Measurements from ENCODE around the gene RPL12. TPM values are rescaled to one million over a fixed set of nuclear protein-coding genes. Genes with fewer than 3 reads are reported as not detected.

RPL12 gene
- total and polyA plus RNA-seq, 2 donors (not counting 1 experiment from before 2014, with no cell fraction given): 1,334 to 3,459 TPM

DNA sequence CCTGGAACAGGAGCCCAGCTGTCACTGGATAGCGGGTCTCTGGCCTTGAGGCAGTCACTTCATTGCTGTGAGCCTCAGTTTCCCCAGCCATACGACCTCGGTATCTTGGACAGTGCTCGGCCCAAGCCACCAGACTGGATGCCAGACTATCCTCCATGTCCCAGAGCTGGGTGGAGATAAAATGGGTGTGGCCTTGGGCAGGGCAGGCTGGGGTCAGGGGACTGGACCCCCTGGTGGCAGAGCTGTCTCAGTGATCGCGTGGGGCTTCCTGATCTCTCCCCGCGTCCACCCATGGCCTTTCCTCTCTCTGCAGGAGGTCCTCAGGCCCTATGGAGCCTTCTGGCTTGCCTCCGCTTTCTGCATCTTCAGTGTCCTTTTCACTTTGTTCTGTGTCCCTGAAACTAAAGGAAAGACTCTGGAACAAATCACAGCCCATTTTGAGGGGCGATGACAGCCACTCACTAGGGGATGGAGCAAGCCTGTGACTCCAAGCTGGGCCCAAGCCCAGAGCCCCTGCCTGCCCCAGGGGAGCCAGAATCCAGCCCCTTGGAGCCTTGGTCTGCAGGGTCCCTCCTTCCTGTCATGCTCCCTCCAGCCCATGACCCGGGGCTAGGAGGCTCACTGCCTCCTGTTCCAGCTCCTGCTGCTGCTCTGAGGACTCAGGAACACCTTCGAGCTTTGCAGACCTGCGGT, 44.3 kb downstream of the RPL12 start:
- H3K27me3 Mint-ChIP-seq: no peaks in the 10 kb centered on the region
- Histone ChIP-seq H4K20me1 (ENCODE audit: control insufficient read depth, insufficient read depth, low read length, poor library complexity, severe bottlenecking) (no peaks in the 10 kb centered on the region), H3K4me2 (replicated peaks; ENCODE audit: low read depth, low read length, poor library complexity, severe bottlenecking) (no peak overlapping the region), H3K4me1 (ENCODE audit: control insufficient read depth in 2 of 2, insufficient read depth in 2 of 2, low read length in 2 of 2) (peaks cover 3 to 5% of the 10 kb centered on the region in 2 donors), H3K79me2 (ENCODE audit: control insufficient read depth, insufficient read depth, low read length) (no peaks in the 10 kb centered on the region), H3K9ac (ENCODE audit: low read length) (no peak overlapping the region), H3K27ac (ENCODE audit: low read length in 2 of 2) (no peak overlapping the region), H3K9me3 (ENCODE audit: control extremely low read depth in 1 of 3, control insufficient read depth in 2 of 3, insufficient read depth in 1 of 3, low read length in 2 of 3) (no peaks in the 10 kb centered on the region), H3K4me3 (ENCODE audit: control extremely low read depth in 1 of 5, extremely low read depth in 1 of 5, insufficient read depth in 1 of 5, low read depth in 2 of 5, low read length in 4 of 5) (no peak overlapping the region), H3K27me3 (replicated peaks in 1 of 4; ENCODE audit: control extremely low read depth in 1 of 4, control insufficient read depth in 3 of 4, insufficient read depth in 4 of 4, low read length in 3 of 4) (no peaks in the 10 kb centered on the region), H2AFZ (ENCODE audit: insufficient read depth, low read depth, low read length, poor library complexity, severe bottlenecking) (no peak overlapping the region), H3K36me3 (replicated peaks in 1 of 2; ENCODE audit: control extremely low read depth in 1 of 2, control insufficient read depth in 1 of 2, extremely low read depth in 1 of 2, insufficient read depth in 2 of 2, low read length in 1 of 2) (peaks cover 0 to 5% of the 10 kb centered on the region in 2 experiments)
- WGBS (ENCODE audit: insufficient coverage): over 99% methylated on average over 13 of the region's 13 CpGs
- ChIA-PET POLR2A (no interaction called here), CTCF (no interaction called here)
- no peak overlapping the region for H3K4me3 Mint-ChIP-seq
- no peaks in the 10 kb centered on the region for H3K9me3 Mint-ChIP-seq (ENCODE audit: insufficient read depth)
- ATAC-seq (ENCODE audit: low read depth) (no peak), DNase-seq (no peak)
- H3K27ac Mint-ChIP-seq: no peak overlapping the region
- intact Hi-C loops (cut with micrococcal nuclease): no loop called here
- TF ChIP-seq CTCF (IDR thresholded peaks at IDR 0.05) (no peak), EZH2 (IDR thresholded peaks at IDR 0.05; ENCODE audit: borderline replicate concordance, insufficient read depth, low read depth, low read length, poor library complexity, severe bottlenecking) (no peak)
- H3K4me1 Mint-ChIP-seq: peaks cover 7% of the 10 kb centered on the region

DNA sequence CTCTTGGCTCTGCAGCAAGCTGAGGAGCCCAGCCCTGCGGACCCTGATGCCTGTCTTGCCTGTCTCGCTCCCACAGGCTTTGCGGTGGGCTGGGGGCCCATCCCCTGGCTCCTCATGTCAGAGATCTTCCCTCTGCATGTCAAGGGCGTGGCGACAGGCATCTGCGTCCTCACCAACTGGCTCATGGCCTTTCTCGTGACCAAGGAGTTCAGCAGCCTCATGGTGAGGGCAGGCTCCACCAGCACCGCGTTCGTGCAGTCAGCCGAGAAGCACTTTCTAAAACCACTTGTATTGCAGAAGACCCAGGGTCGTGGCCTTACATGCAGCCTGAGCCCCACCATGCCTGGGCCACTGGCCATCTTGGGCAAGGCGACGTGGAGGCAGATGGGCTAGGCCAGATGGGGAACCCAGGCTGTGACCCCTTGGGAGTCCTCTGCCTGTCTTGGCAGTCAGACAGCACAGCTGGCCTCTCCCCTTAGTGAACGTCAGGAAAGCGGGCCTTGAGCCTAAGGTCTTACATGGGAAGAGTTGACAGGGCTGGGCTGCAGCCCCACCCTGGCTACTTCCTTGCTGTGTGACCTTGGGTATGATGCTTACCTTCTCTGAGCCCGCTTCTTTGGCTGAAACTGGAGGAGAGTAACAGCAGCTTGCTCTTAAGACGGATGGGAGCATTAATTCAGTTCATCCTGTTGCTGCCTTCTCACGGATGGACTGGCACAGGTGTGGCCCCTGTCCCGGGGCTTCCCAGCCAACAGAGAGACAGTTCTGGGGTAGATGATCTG, 45.7 kb downstream of the RPL12 start:
- no peak overlapping the region for H3K4me3 ChIP-seq (ENCODE audit: control extremely low read depth in 1 of 5, extremely low read depth in 1 of 5, insufficient read depth in 1 of 5, low read depth in 2 of 5, low read length in 4 of 5)
- peaks cover 0 to 5% of the 10 kb centered on the region in 2 experiments for H3K36me3 ChIP-seq (replicated peaks in 1 of 2; ENCODE audit: control extremely low read depth in 1 of 2, control insufficient read depth in 1 of 2, extremely low read depth in 1 of 2, insufficient read depth in 2 of 2, low read length in 1 of 2)
- Mint-ChIP-seq H3K27me3 (no peaks in the 10 kb centered on the region), H3K9me3 (ENCODE audit: insufficient read depth) (no peaks in the 10 kb centered on the region), H3K27ac (no peak overlapping the region), H3K4me1 (no peaks in the 10 kb centered on the region), H3K4me3 (no peak overlapping the region)
- no peak overlapping the region for H3K4me2 ChIP-seq (replicated peaks; ENCODE audit: low read depth, low read length, poor library complexity, severe bottlenecking)
- TF ChIP-seq CTCF (IDR thresholded peaks at IDR 0.05): no peak
- no peak for TF ChIP-seq EZH2 (IDR thresholded peaks at IDR 0.05; ENCODE audit: borderline replicate concordance, insufficient read depth, low read depth, low read length, poor library complexity, severe bottlenecking)
- no peaks in the 10 kb centered on the region for H4K20me1 ChIP-seq (ENCODE audit: control insufficient read depth, insufficient read depth, low read length, poor library complexity, severe bottlenecking)
- CTCF ChIA-PET: interaction anchor here (1.3 kb wide), 1 partner anchor 18 kb away, joined by 3 read pairs; no protein-coding TSS in a partner anchor
- POLR2A ChIA-PET: no interaction called here
- no peaks in the 10 kb centered on the region for H3K9me3 ChIP-seq (ENCODE audit: control extremely low read depth in 1 of 3, control insufficient read depth in 2 of 3, insufficient read depth in 1 of 3, low read length in 2 of 3)
- ATAC-seq (ENCODE audit: low read depth) (no peak), DNase-seq (no peak)
- H3K27ac ChIP-seq (ENCODE audit: low read length in 2 of 2): no peak overlapping the region
- intact Hi-C loops (cut with micrococcal nuclease): no loop called here
- H3K27me3 ChIP-seq (replicated peaks in 1 of 4; ENCODE audit: control extremely low read depth in 1 of 4, control insufficient read depth in 3 of 4, insufficient read depth in 4 of 4, low read length in 3 of 4): no peaks in the 10 kb centered on the region
- 97% methylated on average over 20 of the region's 20 CpGs for WGBS (ENCODE audit: insufficient coverage)
- H3K4me1 ChIP-seq (ENCODE audit: control insufficient read depth in 2 of 2, insufficient read depth in 2 of 2, low read length in 2 of 2): no peaks in the 10 kb centered on the region
- no peak overlapping the region for H2AFZ ChIP-seq (ENCODE audit: insufficient read depth, low read depth, low read length, poor library complexity, severe bottlenecking)
- H3K79me2 ChIP-seq (ENCODE audit: control insufficient read depth, insufficient read depth, low read length): no peaks in the 10 kb centered on the region
- H3K9ac ChIP-seq (ENCODE audit: low read length): no peak overlapping the region
